ENCODE measurements around the gene PCDHA4. TPM values are rescaled to one million over a fixed set of nuclear protein-coding genes. Genes with fewer than 3 reads are reported as not detected.
"Not testable (repeated sequence)": the region's sequence is repeated elsewhere in the genome, so short reads cannot be mapped to it uniquely, and the experiment has no call there.

PCDHA4 gene
- total and polyA plus RNA-seq, 2 of the 13 experiments (the other 11 are each of a cell fraction or from before 2014, with no cell fraction given) = not detected

- no peak for TF ChIP-seq ZNF883 (CRISPR knock-in tag; IDR thresholded peaks at IDR 0.05; ENCODE audit: not compliant biosample characterization)
- no peak for TF ChIP-seq ZBTB1 (CRISPR knock-in tag; IDR thresholded peaks at IDR 0.05; ENCODE audit: borderline replicate concordance)
- TF ChIP-seq CCDC6 (CRISPR knock-in tag; IDR thresholded peaks at IDR 0.05) = no peak
- H3K9ac ChIP-seq (ENCODE audit: insufficient read depth, low read depth, low read length) = no peak overlapping the region
- intact Hi-C loops (cut with micrococcal nuclease; ENCODE audit: unreplicated experiment) (no loop called here), in situ Hi-C loops (cut with HindIII; ENCODE audit: extremely low pct_ligation_motif_present, low pct_unique_long_range_greater_than_20kb) (no loop called here)
- H3K36me3 ChIP-seq (replicated peaks in 1 of 2; ENCODE audit: control insufficient read depth in 1 of 2, insufficient read depth in 2 of 2, low read length in 2 of 2) = no peaks in the 10 kb centered on the region
- H3K27ac ChIP-seq (ENCODE audit: extremely low read length, insufficient read depth, low read length) = no peak overlapping the region
- no peaks in the 10 kb centered on the region for H3K79me2 ChIP-seq (ENCODE audit: insufficient read depth, low read length)
- ATAC-seq (no peak), DNase-seq (ENCODE audit: low spot score) (no peak), FAIRE-seq (no peak)
- no peak overlapping the region for H3K4me2 ChIP-seq (ENCODE audit: low read depth, low read length)
- peaks cover 21% of the 10 kb centered on the region for H3K9me3 ChIP-seq (ENCODE audit: low read length)
- 49% methylated on average over 14 of the region's 16 CpGs for WGBS (ENCODE audit: low lambda C conversion rate)
- no peaks in the 10 kb centered on the region for H3K4me1 ChIP-seq (ENCODE audit: insufficient read depth, low read length)
- no peak overlapping the region for H2AFZ ChIP-seq (ENCODE audit: low read length)
- no peak overlapping the region for H3K4me3 ChIP-seq (replicated peaks in 1 of 3; ENCODE audit: insufficient read depth in 1 of 3, low read depth in 2 of 3, low read length in 3 of 3)
- no TSS peak for BruUV-seq (replicated peaks)
- no peaks in the 10 kb centered on the region for H3K27me3 ChIP-seq (ENCODE audit: control insufficient read depth in 1 of 2, insufficient read depth in 2 of 2, low read length in 2 of 2)
- ChIA-PET POLR2A (no interaction called here), CTCF (ENCODE audit: low intra/inter-chr PET ratio, low total read pairs) (no interaction called here)
- no peaks in the 10 kb centered on the region for H4K20me1 ChIP-seq (ENCODE audit: insufficient read depth, low read length)
Observed at GRCh38 chr5:140801494-140801841, 5.4 kb upstream of the PCDHA4 start.

- H3K9ac ChIP-seq (ENCODE audit: insufficient read depth, low read depth, low read length); H3K4me2 ChIP-seq (ENCODE audit: low read depth, low read length); H4K20me1 ChIP-seq (ENCODE audit: insufficient read depth, low read length); H2AFZ ChIP-seq (ENCODE audit: low read length); H3K36me3 ChIP-seq (replicated peaks in 1 of 2; ENCODE audit: control insufficient read depth in 1 of 2, insufficient read depth in 2 of 2, low read length in 2 of 2); intact Hi-C loops (cut with micrococcal nuclease; ENCODE audit: unreplicated experiment); FAIRE-seq; H3K4me3 ChIP-seq (replicated peaks in 1 of 3; ENCODE audit: insufficient read depth in 1 of 3, low read depth in 2 of 3, low read length in 3 of 3); in situ Hi-C loops (cut with HindIII; ENCODE audit: extremely low pct_ligation_motif_present, low pct_unique_long_range_greater_than_20kb); POLR2A ChIA-PET; H3K27me3 ChIP-seq (ENCODE audit: control insufficient read depth in 1 of 2, insufficient read depth in 2 of 2, low read length in 2 of 2); DNase-seq (ENCODE audit: low spot score); ATAC-seq; H3K27ac ChIP-seq (ENCODE audit: extremely low read length, insufficient read depth, low read length); CTCF ChIA-PET (ENCODE audit: low intra/inter-chr PET ratio, low total read pairs); BruUV-seq (replicated peaks); H3K4me1 ChIP-seq (ENCODE audit: insufficient read depth, low read length); H3K79me2 ChIP-seq (ENCODE audit: insufficient read depth, low read length): not testable (repeated sequence)
- H3K9me3 ChIP-seq (ENCODE audit: low read length) = peaks cover 21% of the 10 kb centered on the region
- WGBS (ENCODE audit: low lambda C conversion rate) = 83% methylated on average over 45 of the region's 45 CpGs
Observed at GRCh38 chr5:140802381-140802780, 4.5 kb upstream of the PCDHA4 start.

Data from HepG2 (cell line).